ENCODE results near the gene FURIN. TPM values are rescaled to one million over a fixed set of nuclear protein-coding genes. Genes with fewer than 3 reads are reported as not detected.

Gene FURIN
- total RNA-seq, 1 donor from 2014 or later: 103 TPM

DNA sequence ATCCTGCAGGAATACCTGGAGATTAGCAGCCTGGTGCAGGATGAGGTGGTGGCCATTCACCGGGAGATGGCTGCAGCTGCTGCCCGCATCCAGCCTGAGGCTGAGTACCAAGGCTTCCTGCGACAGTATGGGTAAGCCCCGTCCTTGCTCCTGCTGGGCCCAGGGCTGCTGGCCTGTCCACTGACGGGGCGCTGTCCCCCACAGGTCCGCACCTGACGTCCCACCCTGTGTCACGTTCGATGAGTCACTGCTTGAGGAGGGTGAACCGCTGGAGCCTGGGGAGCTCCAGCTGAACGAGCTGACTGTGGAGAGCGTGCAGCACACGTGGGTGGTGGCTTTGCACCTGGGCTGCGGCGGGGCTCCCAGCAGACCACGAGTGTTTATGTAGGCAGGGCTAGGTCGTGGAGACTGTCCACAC lies 20.9 kb downstream of the FURIN start:
- no peak for DNase-seq (ENCODE audit: low read depth)
- no peak overlapping the region for H3K4me3 ChIP-seq (ENCODE audit: low read depth, low read length)
- no peaks in the 10 kb centered on the region for H3K36me3 ChIP-seq (ENCODE audit: control insufficient read depth, insufficient read depth, low read length)
- TF ChIP-seq, protein P1, sequence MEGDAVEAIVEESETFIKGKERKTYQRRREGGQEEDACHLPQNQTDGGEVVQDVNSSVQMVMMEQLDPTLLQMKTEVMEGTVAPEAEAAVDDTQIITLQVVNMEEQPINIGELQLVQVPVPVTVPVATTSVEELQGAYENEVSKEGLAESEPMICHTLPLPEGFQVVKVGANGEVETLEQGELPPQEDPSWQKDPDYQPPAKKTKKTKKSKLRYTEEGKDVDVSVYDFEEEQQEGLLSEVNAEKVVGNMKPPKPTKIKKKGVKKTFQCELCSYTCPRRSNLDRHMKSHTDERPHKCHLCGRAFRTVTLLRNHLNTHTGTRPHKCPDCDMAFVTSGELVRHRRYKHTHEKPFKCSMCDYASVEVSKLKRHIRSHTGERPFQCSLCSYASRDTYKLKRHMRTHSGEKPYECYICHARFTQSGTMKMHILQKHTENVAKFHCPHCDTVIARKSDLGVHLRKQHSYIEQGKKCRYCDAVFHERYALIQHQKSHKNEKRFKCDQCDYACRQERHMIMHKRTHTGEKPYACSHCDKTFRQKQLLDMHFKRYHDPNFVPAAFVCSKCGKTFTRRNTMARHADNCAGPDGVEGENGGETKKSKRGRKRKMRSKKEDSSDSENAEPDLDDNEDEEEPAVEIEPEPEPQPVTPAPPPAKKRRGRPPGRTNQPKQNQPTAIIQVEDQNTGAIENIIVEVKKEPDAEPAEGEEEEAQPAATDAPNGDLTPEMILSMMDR (IDR thresholded peaks at IDR 0.05; ENCODE audit: insufficient read depth, low read length, poor library complexity, severe bottlenecking): no peak
- no peaks in the 10 kb centered on the region for H3K27me3 ChIP-seq (ENCODE audit: control insufficient read depth, insufficient read depth, low read length)

DNA sequence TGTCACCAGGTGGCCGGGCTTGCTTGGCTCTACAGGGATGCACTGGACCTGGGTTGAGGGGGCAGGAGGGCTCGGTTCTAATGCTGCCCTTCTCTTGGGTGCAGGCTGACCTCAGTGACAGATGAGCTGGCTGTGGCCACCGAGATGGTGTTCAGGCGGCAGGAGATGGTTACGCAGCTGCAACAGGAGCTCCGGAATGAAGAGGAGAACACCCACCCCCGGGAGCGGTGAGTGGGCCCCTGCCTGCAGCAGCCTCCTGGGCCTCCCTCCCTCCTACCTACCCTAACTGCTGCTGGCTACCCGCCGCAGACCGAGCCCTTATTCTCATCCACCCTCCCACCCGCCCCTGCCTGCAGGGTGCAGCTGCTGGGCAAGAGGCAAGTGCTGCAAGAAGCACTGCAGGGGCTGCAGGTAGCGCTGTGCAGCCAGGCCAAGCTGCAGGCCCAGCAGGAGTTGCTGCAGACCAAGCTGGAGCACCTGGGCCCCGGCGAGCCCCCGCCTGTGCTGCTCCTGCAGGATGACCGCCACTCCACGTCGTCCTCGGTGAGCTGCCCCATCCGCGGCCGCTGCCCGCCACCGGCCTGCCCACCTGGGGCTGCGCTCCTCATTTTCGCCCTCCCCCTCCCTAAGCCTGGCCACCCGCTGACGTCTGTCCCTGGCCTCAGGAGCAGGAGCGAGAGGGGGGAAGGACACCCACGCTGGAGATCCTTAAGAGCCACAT lies 21.5 kb downstream of the FURIN start:
- Histone ChIP-seq H3K36me3 (ENCODE audit: control insufficient read depth, insufficient read depth, low read length) (no peaks in the 10 kb centered on the region), H3K27me3 (ENCODE audit: control insufficient read depth, insufficient read depth, low read length) (no peaks in the 10 kb centered on the region), H3K4me3 (ENCODE audit: low read depth, low read length) (no peak overlapping the region)
- TF ChIP-seq, protein P1 (IDR thresholded peaks at IDR 0.05; ENCODE audit: insufficient read depth, low read length, poor library complexity, severe bottlenecking): no peak
- no peak for DNase-seq (ENCODE audit: low read depth)

DNA sequence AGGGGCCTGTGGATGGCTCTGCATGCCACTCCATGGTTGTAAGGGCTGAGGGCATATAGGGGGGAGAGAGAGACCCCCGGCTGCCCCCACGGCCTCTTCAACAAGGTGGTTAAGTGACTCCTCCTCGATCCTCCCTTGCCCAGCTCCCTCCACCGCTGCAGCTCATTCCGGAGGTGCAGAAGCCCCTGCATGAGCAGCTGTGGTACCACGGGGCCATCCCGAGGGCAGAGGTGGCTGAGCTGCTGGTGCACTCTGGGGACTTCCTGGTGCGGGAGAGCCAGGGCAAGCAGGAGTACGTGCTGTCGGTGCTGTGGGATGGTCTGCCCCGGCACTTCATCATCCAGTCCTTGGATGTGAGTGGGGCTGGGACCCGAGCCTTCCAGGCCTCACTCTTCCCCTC lies 22.5 kb downstream of the FURIN start:
- no peaks in the 10 kb centered on the region for H3K36me3 ChIP-seq (ENCODE audit: control insufficient read depth, insufficient read depth, low read length)
- DNase-seq (ENCODE audit: low read depth): no peak
- TF ChIP-seq, protein P1 (IDR thresholded peaks at IDR 0.05; ENCODE audit: insufficient read depth, low read length, poor library complexity, severe bottlenecking): no peak
- no peak overlapping the region for H3K4me3 ChIP-seq (ENCODE audit: low read depth, low read length)
- no peaks in the 10 kb centered on the region for H3K27me3 ChIP-seq (ENCODE audit: control insufficient read depth, insufficient read depth, low read length)

DNA sequence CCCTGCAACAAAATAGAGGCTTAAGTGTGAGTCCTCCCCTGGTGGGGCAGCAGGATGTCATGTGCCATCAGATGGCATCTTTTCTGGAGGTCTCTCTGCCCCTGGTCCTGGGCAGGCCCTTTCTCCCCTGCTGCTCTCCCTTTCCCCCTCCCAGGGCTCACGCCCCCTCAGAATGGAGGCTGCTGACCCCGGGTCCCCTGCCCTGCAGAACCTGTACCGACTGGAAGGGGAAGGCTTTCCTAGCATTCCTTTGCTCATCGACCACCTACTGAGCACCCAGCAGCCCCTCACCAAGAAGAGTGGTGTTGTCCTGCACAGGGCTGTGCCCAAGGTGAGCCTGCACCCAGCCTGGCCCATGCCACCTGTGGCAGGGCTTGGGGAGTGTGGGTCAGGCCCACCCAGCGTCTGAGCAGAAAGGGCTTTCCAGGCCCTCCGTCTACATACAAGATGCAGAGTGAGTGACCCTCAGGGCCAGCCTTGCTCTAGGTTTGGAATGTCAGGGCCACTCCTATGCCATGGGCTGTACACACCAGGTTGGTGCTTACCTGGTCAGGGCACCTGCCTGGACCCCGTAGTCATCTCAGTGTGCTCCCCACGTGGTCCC lies 23.1 kb downstream of the FURIN start:
- Histone ChIP-seq H3K4me3 (ENCODE audit: low read depth, low read length) (no peak overlapping the region), H3K27me3 (ENCODE audit: control insufficient read depth, insufficient read depth, low read length) (no peaks in the 10 kb centered on the region), H3K36me3 (ENCODE audit: control insufficient read depth, insufficient read depth, low read length) (no peaks in the 10 kb centered on the region)
- no peak for DNase-seq (ENCODE audit: low read depth)
- TF ChIP-seq, protein P1 (IDR thresholded peaks at IDR 0.05; ENCODE audit: insufficient read depth, low read length, poor library complexity, severe bottlenecking): no peak

DNA sequence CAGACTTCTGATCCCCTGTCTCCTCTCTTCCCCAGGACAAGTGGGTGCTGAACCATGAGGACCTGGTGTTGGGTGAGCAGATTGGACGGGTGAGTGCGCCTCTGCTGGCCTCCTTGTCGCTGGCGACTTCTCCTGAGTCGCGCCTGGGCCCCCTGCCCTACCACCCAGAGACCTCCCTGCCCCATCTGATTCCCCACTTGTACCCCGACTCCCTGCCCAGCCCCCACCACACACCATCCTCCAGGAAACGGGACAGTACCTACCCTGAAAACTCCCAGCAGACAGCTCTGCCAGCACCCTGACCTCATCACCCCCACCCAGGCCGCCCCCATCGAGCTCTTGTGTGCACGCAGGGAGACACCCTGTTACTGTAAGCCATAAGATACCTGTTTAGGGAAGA lies 23.6 kb downstream of the FURIN start:
- TF ChIP-seq, protein P1 (IDR thresholded peaks at IDR 0.05; ENCODE audit: insufficient read depth, low read length, poor library complexity, severe bottlenecking): no peak
- Histone ChIP-seq H3K4me3 (ENCODE audit: low read depth, low read length) (no peak overlapping the region), H3K36me3 (ENCODE audit: control insufficient read depth, insufficient read depth, low read length) (no peaks in the 10 kb centered on the region), H3K27me3 (ENCODE audit: control insufficient read depth, insufficient read depth, low read length) (no peaks in the 10 kb centered on the region)
- no peak for DNase-seq (ENCODE audit: low read depth)

All from kidney epithelial cell (primary cell).